ENCODE results near the gene SDC3. TPM values are rescaled to one million over a fixed set of nuclear protein-coding genes. Genes with fewer than 3 reads are reported as not detected.

SDC3 gene
- total RNA-seq, 1 experiment from 2014 or later = 10.0 TPM

GRCh38 chr1:30915491-30916230, 7.1 kb upstream of the SDC3 start:
- Histone ChIP-seq H3K4me2 (ENCODE audit: low read length) (no peak overlapping the region), H2AFZ (ENCODE audit: low read length) (no peak overlapping the region), H3F3A (ENCODE audit: low read length, unreplicated experiment) (no peaks in the 10 kb centered on the region), H3K27me3 (ENCODE audit: low read length) (no peaks in the 10 kb centered on the region), H3K36me3 (ENCODE audit: low read depth, low read length) (no peaks in the 10 kb centered on the region; the same call in 1 of the 2 replicates), H3K4me3 (ENCODE audit: low read length) (no peak overlapping the region), H3K9ac (ENCODE audit: low read length) (no peak overlapping the region), H3K79me2 (ENCODE audit: low read length) (no peaks in the 10 kb centered on the region), H3K9me2 (replicated peaks; ENCODE audit: low read length) (no peaks in the 10 kb centered on the region), H3K4me1 (ENCODE audit: insufficient read depth, low read length) (no peaks in the 10 kb centered on the region), H3K27ac (ENCODE audit: low read length) (no peak overlapping the region), H3K9me3 (ENCODE audit: low read length) (no peaks in the 10 kb centered on the region), H4K20me1 (ENCODE audit: low read length) (no peaks in the 10 kb centered on the region)
- intact Hi-C loops (cut with micrococcal nuclease) = no loop called here
- ChIA-PET POLR2A (ENCODE audit: unreplicated experiment) (no interaction called here), CTCF (no interaction called here)
- no TSS peak for BruUV-seq (replicated peaks)
- TF ChIP-seq EZH2 (IDR thresholded peaks at IDR 0.05; ENCODE audit: low read length, unreplicated experiment) (no peak), EZH2phosphoT487 (IDR thresholded peaks at IDR 0.05; ENCODE audit: borderline replicate concordance, low read length) (no peak), CTCF (conservative IDR thresholded peaks at IDR 0.05; ENCODE audit: low read depth, low read length) (no peak)
- DNase-seq = no peak
- no peak for ATAC-seq

GRCh38 chr1:30914931-30915330, 6.4 kb upstream of the SDC3 start:
- H3K4me3 ChIP-seq (ENCODE audit: low read length) = no peak overlapping the region
- no peak overlapping the region for H3K4me2 ChIP-seq (ENCODE audit: low read length)
- no peak overlapping the region for H2AFZ ChIP-seq (ENCODE audit: low read length)
- no peak overlapping the region for H3K9ac ChIP-seq (ENCODE audit: low read length)
- no peaks in the 10 kb centered on the region for H4K20me1 ChIP-seq (ENCODE audit: low read length)
- no peak overlapping the region for H3K27ac ChIP-seq (ENCODE audit: low read length)
- ATAC-seq (no peak), DNase-seq (no peak)
- H3F3A ChIP-seq (ENCODE audit: low read length, unreplicated experiment) = no peaks in the 10 kb centered on the region
- intact Hi-C loops (cut with micrococcal nuclease) = no loop called here
- H3K79me2 ChIP-seq (ENCODE audit: low read length) = no peaks in the 10 kb centered on the region
- ChIA-PET POLR2A (ENCODE audit: unreplicated experiment) (no interaction called here), CTCF (interaction anchor here (0.6 kb wide), 1 partner anchor 114 kb away, joined by 6 read pairs; no protein-coding TSS in a partner anchor)
- no TSS peak for BruUV-seq (replicated peaks)
- no peaks in the 10 kb centered on the region for H3K4me1 ChIP-seq (ENCODE audit: insufficient read depth, low read length)
- H3K36me3 ChIP-seq (ENCODE audit: low read depth, low read length) = no peaks in the 10 kb centered on the region; the same call in 1 of the 2 replicates
- no peak for TF ChIP-seq CTCF (conservative IDR thresholded peaks at IDR 0.05; ENCODE audit: low read depth, low read length)
- H3K9me2 ChIP-seq (replicated peaks; ENCODE audit: low read length) = no peaks in the 10 kb centered on the region
- no peaks in the 10 kb centered on the region for H3K27me3 ChIP-seq (ENCODE audit: low read length)
- H3K9me3 ChIP-seq (ENCODE audit: low read length) = no peaks in the 10 kb centered on the region

GRCh38 chr1:30914587-30914922, 6.0 kb upstream of the SDC3 start:
- CTCF ChIA-PET = interaction anchor here (0.6 kb wide), 1 partner anchor 113 kb away, joined by 6 read pairs; no protein-coding TSS in a partner anchor

More at GRCh38 chr1:30914587-30914922, 6.0 kb upstream of the SDC3 start:
- TF ChIP-seq CTCF (conservative IDR thresholded peaks at IDR 0.05; ENCODE audit: low read depth, low read length) (no peak), EZH2phosphoT487 (IDR thresholded peaks at IDR 0.05; ENCODE audit: borderline replicate concordance, low read length) (no peak), EZH2 (IDR thresholded peaks at IDR 0.05; ENCODE audit: low read length, unreplicated experiment) (no peak)
- H3K79me2 ChIP-seq (ENCODE audit: low read length) = no peaks in the 10 kb centered on the region
- BruUV-seq (replicated peaks) = no TSS peak
- ATAC-seq (no peak), DNase-seq (no peak)
- H2AFZ ChIP-seq (ENCODE audit: low read length) = no peak overlapping the region
- H3K27ac ChIP-seq (ENCODE audit: low read length) = no peak overlapping the region
- no peak overlapping the region for H3K4me3 ChIP-seq (ENCODE audit: low read length)
- no peak overlapping the region for H3K4me2 ChIP-seq (ENCODE audit: low read length)
- intact Hi-C loops (cut with micrococcal nuclease) = no loop called here
- H3K9me3 ChIP-seq (ENCODE audit: low read length) = no peaks in the 10 kb centered on the region
- no peaks in the 10 kb centered on the region for H3F3A ChIP-seq (ENCODE audit: low read length, unreplicated experiment)
- no peak overlapping the region for H3K9ac ChIP-seq (ENCODE audit: low read length)
- POLR2A ChIA-PET (ENCODE audit: unreplicated experiment) = no interaction called here
- no peaks in the 10 kb centered on the region; the same call in 1 of the 2 replicates for H3K36me3 ChIP-seq (ENCODE audit: low read depth, low read length)
- no peaks in the 10 kb centered on the region for H3K4me1 ChIP-seq (ENCODE audit: insufficient read depth, low read length)
- no peaks in the 10 kb centered on the region for H4K20me1 ChIP-seq (ENCODE audit: low read length)
- no peaks in the 10 kb centered on the region for H3K27me3 ChIP-seq (ENCODE audit: low read length)
- no peaks in the 10 kb centered on the region for H3K9me2 ChIP-seq (replicated peaks; ENCODE audit: low read length)
